ENCODE data around the gene PAX2. TPM values are rescaled to one million over a fixed set of nuclear protein-coding genes. Genes with fewer than 3 reads are reported as not detected.

PAX2 gene
- total RNA-seq, 1 experiment from 2014 or later, result 0.09 TPM

DNA sequence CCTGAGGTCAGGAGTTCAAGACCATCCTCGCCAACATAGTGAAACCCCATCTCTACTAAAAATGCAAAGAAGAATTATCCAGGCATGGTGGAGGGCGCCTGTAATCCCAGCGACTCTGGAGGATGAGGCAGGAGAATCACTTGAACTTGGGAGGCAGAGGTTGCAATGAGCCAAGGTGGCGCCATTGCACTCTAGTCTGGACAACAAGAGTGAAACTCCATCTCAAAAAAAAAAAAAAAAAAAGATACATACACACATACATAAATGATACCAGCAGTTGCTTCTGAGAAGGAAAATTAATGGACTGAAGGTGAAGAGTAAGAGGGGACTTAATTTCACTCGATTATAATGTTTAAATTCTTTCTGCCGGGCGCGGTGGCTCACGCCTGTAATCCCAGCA lies 40.2 kb upstream of the PAX2 start:
- DNase-seq (ENCODE audit: low spot score), result no peak
- peaks cover 4% of the 10 kb centered on the region for H3K4me1 Mint-ChIP-seq
- H3K27me3 Mint-ChIP-seq (ENCODE audit: low read depth), result peaks cover 64% of the 10 kb centered on the region
- TF ChIP-seq ZBTB21 (CRISPR knock-in tag; IDR thresholded peaks at IDR 0.05; ENCODE audit: borderline replicate concordance) (no peak), JUN (CRISPR knock-in tag; IDR thresholded peaks at IDR 0.05) (no peak), NFYB (CRISPR knock-in tag; conservative IDR thresholded peaks at IDR 0.05; ENCODE audit: low read depth) (no peak)
- TF ChIP-seq, protein P1, sequence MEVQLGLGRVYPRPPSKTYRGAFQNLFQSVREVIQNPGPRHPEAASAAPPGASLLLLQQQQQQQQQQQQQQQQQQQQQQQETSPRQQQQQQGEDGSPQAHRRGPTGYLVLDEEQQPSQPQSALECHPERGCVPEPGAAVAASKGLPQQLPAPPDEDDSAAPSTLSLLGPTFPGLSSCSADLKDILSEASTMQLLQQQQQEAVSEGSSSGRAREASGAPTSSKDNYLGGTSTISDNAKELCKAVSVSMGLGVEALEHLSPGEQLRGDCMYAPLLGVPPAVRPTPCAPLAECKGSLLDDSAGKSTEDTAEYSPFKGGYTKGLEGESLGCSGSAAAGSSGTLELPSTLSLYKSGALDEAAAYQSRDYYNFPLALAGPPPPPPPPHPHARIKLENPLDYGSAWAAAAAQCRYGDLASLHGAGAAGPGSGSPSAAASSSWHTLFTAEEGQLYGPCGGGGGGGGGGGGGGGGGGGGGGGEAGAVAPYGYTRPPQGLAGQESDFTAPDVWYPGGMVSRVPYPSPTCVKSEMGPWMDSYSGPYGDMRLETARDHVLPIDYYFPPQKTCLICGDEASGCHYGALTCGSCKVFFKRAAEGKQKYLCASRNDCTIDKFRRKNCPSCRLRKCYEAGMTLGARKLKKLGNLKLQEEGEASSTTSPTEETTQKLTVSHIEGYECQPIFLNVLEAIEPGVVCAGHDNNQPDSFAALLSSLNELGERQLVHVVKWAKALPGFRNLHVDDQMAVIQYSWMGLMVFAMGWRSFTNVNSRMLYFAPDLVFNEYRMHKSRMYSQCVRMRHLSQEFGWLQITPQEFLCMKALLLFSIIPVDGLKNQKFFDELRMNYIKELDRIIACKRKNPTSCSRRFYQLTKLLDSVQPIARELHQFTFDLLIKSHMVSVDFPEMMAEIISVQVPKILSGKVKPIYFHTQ (CRISPR knock-in tag; IDR thresholded peaks at IDR 0.05), result no peak
- TF ChIP-seq, protein P2, sequence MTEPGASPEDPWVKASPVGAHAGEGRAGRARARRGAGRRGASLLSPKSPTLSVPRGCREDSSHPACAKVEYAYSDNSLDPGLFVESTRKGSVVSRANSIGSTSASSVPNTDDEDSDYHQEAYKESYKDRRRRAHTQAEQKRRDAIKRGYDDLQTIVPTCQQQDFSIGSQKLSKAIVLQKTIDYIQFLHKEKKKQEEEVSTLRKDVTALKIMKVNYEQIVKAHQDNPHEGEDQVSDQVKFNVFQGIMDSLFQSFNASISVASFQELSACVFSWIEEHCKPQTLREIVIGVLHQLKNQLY (CRISPR knock-in tag; IDR thresholded peaks at IDR 0.05), result no peak
- TF ChIP-seq, protein P3, sequence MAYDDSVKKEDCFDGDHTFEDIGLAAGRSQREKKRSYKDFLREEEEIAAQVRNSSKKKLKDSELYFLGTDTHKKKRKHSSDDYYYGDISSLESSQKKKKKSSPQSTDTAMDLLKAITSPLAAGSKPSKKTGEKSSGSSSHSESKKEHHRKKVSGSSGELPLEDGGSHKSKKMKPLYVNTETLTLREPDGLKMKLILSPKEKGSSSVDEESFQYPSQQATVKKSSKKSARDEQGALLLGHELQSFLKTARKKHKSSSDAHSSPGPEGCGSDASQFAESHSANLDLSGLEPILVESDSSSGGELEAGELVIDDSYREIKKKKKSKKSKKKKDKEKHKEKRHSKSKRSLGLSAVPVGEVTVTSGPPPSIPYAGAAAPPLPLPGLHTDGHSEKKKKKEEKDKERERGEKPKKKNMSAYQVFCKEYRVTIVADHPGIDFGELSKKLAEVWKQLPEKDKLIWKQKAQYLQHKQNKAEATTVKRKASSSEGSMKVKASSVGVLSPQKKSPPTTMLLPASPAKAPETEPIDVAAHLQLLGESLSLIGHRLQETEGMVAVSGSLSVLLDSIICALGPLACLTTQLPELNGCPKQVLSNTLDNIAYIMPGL (CRISPR knock-in tag; IDR thresholded peaks at IDR 0.05), result no peak
- TF ChIP-seq, protein P4, sequence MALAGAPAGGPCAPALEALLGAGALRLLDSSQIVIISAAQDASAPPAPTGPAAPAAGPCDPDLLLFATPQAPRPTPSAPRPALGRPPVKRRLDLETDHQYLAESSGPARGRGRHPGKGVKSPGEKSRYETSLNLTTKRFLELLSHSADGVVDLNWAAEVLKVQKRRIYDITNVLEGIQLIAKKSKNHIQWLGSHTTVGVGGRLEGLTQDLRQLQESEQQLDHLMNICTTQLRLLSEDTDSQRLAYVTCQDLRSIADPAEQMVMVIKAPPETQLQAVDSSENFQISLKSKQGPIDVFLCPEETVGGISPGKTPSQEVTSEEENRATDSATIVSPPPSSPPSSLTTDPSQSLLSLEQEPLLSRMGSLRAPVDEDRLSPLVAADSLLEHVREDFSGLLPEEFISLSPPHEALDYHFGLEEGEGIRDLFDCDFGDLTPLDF (CRISPR knock-in tag; IDR thresholded peaks at IDR 0.05), result no peak
- H3K4me3 Mint-ChIP-seq, result no peak overlapping the region
- POLR2A ChIA-PET, result no interaction called here
- H3K27ac Mint-ChIP-seq, result no peak overlapping the region
- no peaks in the 10 kb centered on the region for H3K36me3 Mint-ChIP-seq
- no peaks in the 10 kb centered on the region for H3K9me3 Mint-ChIP-seq
- ATAC-seq, result no peak
- CTCF ChIA-PET, result no interaction called here

DNA sequence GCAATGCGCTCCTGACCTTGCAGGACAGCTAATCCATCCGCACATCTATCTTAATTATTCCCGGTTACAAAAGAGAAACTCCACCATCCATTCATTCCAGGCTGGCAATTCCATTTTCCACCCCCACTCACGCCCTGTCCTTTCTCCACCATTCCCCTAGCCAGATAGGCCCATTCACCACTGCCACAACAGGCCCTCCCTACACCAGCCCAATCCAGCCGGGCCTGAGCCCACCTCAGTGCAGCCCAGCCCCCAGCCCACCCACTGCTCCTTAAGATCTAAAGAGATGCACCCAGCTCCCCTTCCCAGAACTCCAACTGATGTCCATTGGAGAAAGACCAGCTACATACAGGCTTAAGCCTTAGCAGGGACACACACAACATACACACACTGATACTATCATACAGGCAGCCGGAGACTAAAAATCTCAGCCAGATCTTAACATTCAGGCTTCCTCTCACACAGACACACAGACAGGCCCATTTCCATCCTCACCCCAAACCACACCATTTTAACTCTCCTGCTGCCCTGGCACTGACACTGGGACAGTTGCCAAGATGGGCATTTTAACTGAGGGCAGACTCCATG lies 38.0 kb upstream of the PAX2 start:
- Mint-ChIP-seq H3K36me3 (no peaks in the 10 kb centered on the region), H3K27me3 (ENCODE audit: low read depth) (peaks cover 86% of the 10 kb centered on the region), H3K27ac (no peak overlapping the region), H3K9me3 (no peaks in the 10 kb centered on the region), H3K4me1 (peaks cover 8% of the 10 kb centered on the region), H3K4me3 (no peak overlapping the region)
- CTCF ChIA-PET, result no interaction called here
- ATAC-seq (no peak), DNase-seq (ENCODE audit: low spot score) (no peak)
- POLR2A ChIA-PET, result no interaction called here
- TF ChIP-seq NFATC4 (CRISPR knock-in tag; IDR thresholded peaks at IDR 0.05) (no peak), ZNF396 (CRISPR knock-in tag; IDR thresholded peaks at IDR 0.05; ENCODE audit: borderline replicate concordance) (no peak), CREB1 (CRISPR knock-in tag; IDR thresholded peaks at IDR 0.05) (no peak), TCF7 (CRISPR knock-in tag; IDR thresholded peaks at IDR 0.05; ENCODE audit: low read depth) (no peak), OVOL2 (CRISPR knock-in tag; IDR thresholded peaks at IDR 0.05; ENCODE audit: borderline replicate concordance) (no peak), GRHL2 (CRISPR knock-in tag; IDR thresholded peaks at IDR 0.05; ENCODE audit: insufficient replicate concordance, severe bottlenecking) (no peak), ZNF121 (CRISPR knock-in tag; IDR thresholded peaks at IDR 0.05) (no peak), ZNF232 (CRISPR knock-in tag; IDR thresholded peaks at IDR 0.05) (no peak), NFE2L1 (CRISPR knock-in tag; IDR thresholded peaks at IDR 0.05) (no peak), ZNF263 (CRISPR knock-in tag; IDR thresholded peaks at IDR 0.05; ENCODE audit: low read depth) (no peak)
- TF ChIP-seq, protein P5, sequence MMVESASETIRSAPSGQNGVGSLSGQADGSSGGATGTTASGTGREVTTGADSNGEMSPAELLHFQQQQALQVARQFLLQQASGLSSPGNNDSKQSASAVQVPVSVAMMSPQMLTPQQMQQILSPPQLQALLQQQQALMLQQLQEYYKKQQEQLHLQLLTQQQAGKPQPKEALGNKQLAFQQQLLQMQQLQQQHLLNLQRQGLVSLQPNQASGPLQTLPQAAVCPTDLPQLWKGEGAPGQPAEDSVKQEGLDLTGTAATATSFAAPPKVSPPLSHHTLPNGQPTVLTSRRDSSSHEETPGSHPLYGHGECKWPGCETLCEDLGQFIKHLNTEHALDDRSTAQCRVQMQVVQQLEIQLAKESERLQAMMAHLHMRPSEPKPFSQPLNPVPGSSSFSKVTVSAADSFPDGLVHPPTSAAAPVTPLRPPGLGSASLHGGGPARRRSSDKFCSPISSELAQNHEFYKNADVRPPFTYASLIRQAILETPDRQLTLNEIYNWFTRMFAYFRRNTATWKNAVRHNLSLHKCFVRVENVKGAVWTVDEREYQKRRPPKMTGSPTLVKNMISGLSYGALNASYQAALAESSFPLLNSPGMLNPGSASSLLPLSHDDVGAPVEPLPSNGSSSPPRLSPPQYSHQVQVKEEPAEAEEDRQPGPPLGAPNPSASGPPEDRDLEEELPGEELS (CRISPR knock-in tag; IDR thresholded peaks at IDR 0.05), result no peak
- TF ChIP-seq, protein P6, sequence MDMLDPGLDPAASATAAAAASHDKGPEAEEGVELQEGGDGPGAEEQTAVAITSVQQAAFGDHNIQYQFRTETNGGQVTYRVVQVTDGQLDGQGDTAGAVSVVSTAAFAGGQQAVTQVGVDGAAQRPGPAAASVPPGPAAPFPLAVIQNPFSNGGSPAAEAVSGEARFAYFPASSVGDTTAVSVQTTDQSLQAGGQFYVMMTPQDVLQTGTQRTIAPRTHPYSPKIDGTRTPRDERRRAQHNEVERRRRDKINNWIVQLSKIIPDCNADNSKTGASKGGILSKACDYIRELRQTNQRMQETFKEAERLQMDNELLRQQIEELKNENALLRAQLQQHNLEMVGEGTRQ (CRISPR knock-in tag; IDR thresholded peaks at IDR 0.05), result no peak
- TF ChIP-seq, protein P7, sequence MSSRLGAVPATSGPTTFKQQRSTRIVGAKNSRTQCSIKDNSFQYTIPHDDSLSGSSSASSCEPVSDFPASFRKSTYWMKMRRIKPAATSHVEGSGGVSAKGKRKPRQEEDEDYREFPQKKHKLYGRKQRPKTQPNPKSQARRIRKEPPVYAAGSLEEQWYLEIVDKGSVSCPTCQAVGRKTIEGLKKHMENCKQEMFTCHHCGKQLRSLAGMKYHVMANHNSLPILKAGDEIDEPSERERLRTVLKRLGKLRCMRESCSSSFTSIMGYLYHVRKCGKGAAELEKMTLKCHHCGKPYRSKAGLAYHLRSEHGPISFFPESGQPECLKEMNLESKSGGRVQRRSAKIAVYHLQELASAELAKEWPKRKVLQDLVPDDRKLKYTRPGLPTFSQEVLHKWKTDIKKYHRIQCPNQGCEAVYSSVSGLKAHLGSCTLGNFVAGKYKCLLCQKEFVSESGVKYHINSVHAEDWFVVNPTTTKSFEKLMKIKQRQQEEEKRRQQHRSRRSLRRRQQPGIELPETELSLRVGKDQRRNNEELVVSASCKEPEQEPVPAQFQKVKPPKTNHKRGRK (CRISPR knock-in tag; IDR thresholded peaks at IDR 0.05; ENCODE audit: borderline replicate concordance), result no peak
- TF ChIP-seq, protein P8, sequence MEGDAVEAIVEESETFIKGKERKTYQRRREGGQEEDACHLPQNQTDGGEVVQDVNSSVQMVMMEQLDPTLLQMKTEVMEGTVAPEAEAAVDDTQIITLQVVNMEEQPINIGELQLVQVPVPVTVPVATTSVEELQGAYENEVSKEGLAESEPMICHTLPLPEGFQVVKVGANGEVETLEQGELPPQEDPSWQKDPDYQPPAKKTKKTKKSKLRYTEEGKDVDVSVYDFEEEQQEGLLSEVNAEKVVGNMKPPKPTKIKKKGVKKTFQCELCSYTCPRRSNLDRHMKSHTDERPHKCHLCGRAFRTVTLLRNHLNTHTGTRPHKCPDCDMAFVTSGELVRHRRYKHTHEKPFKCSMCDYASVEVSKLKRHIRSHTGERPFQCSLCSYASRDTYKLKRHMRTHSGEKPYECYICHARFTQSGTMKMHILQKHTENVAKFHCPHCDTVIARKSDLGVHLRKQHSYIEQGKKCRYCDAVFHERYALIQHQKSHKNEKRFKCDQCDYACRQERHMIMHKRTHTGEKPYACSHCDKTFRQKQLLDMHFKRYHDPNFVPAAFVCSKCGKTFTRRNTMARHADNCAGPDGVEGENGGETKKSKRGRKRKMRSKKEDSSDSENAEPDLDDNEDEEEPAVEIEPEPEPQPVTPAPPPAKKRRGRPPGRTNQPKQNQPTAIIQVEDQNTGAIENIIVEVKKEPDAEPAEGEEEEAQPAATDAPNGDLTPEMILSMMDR (IDR thresholded peaks at IDR 0.05), result no peak

All from WTC11 (cell line).